Astrocyte (in vitro differentiated cells and primary cell): ENCODE results near the gene SPP2.

ENCODE experiments used
- CTCF ChIP-seq: IDR thresholded peaks from 2 replicates; pipeline ENCODE4 v1.5.1; 2011; ENCODE audit warnings: low read depth, mild to moderate bottlenecking, inconsistent platforms, low read length, moderate library complexity; ENCODE audit not compliant: insufficient read depth
- EZH2 ChIP-seq: IDR thresholded peaks from 2 replicates; pipeline ENCODE4 v1.6.1; 2012; ENCODE audit warnings: mild to moderate bottlenecking, low read length, inconsistent platforms; ENCODE audit not compliant: insufficient read depth

- no peak for TF ChIP-seq CTCF
- no peak for TF ChIP-seq EZH2
Measured at GRCh38 chr2:234078129-234078528, 27.6 kb downstream of the SPP2 start.
